NOMO-1 (cell line): ENCODE data around the gene PPP1R1B.
A peak's percentile ranks its signal among the peaks of the same experiment; 100 is the strongest.

Source experiments
- DNase-seq, 2 experiments: peaks; one replicate each; lab custom pipeline; 2025; ENCODE audit not compliant: unreplicated experiment in 2 of 2; lab: John Stamatoyannopoulos, UW

Gene PPP1R1B

DNA sequence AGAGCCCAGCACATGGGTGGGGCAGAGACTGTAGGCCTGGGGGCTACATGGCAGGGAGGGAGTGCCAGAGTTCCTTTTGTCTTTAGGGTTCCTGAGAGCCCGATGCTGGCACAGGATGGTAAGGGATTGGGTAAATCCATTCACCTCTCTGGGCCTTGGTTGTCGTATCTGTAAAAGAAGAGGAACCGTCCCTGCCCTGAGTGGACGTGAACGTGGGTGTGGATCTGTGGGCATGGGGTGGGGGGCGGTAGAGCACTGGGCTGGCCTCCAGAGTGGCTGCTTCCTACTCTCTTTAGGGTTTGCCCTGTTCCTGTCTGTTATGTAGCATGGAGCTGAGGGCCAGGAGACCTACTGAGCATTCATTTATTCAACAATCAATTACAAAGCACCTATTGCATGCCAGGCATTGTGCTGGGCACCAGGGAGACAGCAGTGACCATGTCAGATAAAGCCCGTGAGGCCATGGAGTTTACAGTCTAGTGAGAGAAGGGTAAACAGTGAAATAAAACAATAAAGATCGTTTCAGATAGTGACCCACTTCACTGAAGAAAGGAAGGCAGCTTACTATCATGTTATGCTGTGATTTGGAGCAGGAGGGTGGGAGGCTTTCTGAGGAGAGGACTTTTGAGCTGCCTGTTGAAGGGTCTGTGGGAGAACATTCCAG lies 25.3 kb downstream of the PPP1R1B start:
- DNase-seq = no peak

GRCh38 chr17:39652587-39653315 lies 26.0 kb downstream of the PPP1R1B start:
- no peak for DNase-seq

DNA sequence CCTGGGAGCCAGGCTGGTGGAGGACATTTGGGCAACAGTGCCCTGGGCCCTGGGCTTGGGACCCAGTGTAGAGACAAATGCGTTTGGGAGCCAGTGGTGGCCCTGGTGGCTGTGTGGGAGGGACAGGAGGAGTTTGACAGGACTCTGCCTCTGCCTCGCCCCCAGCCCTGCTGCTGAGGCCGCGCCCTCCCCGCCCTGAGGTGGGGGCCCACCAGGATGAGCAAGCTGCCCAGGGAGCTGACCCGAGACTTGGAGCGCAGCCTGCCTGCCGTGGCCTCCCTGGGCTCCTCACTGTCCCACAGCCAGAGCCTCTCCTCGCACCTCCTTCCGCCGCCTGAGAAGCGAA lies 26.5 kb downstream of the PPP1R1B start:
- no peak for DNase-seq

DNA sequence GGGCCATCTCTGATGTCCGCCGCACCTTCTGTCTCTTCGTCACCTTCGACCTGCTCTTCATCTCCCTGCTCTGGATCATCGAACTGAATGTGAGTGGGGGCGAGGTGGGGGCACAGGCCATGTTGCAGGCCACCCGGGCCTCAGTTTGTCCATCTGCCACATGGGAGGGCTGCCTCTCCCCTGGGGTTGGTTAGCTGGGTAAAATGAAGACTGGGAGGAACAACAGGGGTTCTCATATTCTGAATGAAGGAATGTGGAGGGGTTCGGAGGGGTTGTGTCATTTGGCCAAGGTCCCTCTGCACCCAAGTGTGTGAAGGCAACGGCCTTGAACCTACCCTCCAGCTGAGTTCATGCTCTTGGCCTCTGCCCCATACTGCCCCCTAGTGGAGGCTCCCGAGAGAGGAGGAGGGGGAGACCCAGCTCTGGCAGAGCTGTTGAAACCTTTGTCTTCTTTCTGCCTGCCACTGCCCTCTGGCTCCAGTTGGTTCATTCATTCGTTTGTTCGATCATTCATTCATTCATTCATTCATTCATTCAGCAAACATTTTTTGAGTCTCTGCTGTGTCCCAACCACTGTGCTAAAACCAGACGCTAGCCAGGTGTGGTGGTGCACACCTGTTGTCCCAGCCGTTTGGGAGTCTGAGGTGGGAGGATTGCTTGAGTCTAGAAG lies 27.0 kb downstream of the PPP1R1B start:
- DNase-seq = peak; percentile 39 to 49

- DNase-seq = no peak
These were observed 28.4 kb downstream of the PPP1R1B start for GRCh38 chr17:39655105-39655504.

GRCh38 chr17:39658346-39658745 lies 31.6 kb downstream of the PPP1R1B start:
- no peak for DNase-seq

DNA sequence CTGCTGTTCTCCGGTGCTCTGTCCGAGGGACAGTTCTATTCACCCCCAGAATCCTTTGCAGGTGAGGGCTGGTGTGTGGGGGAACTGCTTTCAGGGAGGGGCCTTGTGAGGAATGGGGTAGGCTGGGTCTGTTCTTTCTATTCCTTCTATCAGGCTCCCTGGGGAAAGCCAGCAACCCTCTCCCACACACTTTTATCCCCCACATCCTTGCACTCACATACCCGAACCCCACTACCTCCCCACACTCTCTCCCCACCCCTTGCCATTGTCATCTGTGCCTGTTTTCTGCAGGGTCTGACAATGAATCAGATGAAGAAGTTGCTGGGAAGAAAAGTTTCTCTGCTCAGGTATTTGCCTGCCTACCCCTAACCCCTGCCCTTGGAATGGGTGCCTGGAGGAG lies 32.0 kb downstream of the PPP1R1B start:
- DNase-seq = no peak

DNA sequence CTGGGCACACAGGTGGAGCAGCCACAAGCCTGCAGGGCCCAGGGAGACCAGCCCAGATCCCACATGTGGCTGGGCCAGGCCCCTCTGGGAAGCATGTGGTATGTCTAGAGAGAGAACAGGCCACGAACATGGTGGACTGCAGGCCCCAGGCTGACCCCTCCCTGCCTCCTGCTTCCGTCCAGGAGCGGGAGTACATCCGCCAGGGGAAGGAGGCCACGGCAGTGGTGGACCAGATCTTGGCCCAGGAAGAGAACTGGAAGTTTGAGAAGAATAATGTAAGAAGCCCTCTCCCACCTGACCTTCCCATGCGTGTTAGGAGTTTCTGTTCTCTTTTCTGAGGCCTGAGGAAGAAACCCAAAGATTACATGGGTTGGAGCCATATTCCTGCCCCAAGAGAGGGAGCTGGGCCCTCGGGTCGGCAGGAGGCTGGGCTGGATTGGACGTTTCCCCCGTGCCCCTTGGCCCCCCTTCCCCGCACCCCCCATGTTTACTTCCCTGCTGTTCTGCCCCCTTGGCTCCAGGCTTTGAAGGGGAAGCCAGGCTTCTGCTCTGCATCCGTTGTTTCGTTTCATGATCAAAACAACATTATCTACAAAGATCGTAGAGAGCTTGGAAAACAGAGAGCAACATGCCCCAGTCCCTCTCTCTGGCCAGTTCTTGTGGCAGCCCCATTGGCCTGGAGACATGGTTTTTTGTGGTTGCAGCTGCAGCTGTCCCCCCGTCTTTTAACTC lies 32.7 kb downstream of the PPP1R1B start:
- peak in 1 of 2 experiments; percentile 45 for DNase-seq

- DNase-seq = no peak
These were observed 33.2 kb downstream of the PPP1R1B start for GRCh38 chr17:39660011-39660360.

DNA sequence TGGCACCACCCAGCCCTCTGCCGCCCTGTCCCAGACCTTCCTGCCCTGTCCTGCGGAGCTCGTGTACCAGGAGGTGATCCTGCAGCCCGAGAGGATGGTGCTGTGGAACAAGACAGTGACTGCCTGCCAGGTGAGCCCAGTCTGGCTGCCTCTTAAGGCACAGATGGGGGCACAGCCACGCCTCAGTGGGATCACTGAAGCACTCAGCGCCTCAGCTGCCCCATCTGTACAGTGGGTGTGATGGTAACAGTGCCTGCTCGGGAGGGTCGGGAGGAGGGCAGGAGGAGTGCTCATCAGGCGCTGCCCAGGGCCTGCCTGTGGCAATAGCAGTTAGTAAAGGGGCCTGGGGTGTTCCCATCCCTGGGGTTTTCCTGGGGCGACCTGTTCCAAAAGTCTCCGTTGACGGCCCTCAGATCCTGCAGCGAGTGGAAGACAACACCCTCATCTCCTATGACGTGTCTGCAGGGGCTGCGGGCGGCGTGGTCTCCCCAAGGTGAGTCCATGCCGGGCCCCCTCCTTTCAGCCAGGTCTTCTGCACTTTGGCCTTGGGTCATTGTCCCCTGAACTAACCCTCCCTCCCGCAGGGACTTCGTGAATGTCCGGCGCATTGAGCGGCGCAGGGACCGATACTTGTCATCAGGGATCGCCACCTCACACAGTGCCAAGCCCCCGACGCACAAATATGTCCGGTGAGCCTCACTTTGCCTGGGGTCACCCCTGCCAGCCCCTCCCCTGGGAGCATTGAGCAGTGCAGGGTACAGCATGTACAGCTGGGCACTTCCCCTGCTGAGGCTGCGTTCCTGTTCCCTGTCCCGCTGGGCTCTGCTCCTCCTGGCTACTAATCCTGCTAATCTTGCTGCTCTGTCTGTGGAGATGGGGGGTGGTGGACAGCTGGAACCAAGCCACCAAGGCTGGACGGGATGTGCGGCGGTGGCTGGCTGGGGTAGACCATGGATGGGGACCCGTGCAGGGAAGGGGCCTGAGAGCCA lies 33.9 kb downstream of the PPP1R1B start:
- DNase-seq = no peak

DNA sequence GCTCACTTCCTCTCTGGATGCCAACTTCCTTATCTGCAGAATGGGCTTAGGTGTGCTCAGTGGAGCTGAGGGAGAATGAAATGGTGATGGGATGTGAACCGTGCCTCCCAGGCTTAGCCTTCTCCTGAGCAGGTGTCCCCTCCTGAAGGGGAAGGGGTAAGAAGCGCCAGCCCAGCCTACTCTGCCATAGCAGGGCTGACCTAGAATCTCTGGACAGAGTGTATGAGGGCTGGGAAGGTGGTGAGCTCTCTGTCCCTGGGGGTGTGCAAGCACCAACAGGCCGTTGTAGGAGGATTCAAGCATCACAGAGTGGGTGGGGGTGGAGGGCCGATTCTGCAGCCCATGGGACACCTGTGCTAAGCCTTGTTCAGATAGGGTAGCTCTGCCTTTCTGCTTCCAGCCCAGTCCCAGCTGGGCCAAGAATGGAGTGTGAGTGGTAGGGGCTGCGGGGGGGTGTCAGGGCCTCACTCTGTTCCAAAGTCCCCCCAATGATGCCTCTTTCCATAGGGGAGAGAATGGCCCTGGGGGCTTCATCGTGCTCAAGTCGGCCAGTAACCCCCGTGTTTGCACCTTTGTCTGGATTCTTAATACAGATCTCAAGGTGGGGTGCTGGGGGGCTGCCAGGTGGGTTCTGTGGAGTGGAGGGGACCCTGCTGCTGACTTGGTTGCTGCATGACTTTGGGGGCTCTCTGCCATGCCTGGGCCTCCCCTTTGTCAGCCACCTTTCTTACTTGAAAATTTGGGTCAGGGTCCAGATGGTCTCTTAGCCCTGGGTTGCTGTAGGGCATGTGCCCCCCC lies 35.2 kb downstream of the PPP1R1B start:
- DNase-seq = no peak

- DNase-seq = no peak
These were observed 36.0 kb downstream of the PPP1R1B start for GRCh38 chr17:39662551-39663339.

DNA sequence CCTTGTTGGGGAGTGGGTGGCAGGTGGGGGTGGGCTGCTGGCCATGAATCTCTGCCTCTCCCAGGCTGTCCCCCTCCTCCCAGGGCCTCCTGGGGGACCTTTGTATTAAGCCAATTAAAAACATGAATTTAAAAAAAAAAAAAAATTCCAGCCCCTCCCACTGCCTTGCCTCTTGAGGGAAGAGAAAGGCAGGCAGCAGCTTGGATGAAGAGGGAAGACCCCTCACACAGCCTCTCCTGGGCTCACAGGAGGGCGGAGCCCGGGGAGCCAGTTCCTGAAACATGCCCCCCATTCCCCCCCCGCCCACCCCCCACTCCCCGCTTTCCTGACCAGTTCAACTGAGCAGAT lies 36.6 kb downstream of the PPP1R1B start:
- no peak for DNase-seq

- no peak for DNase-seq
These were observed 37.2 kb downstream of the PPP1R1B start for GRCh38 chr17:39663688-39664580.

- DNase-seq = no peak
These were observed 38.1 kb downstream of the PPP1R1B start, which contains the start of gene TCAP for GRCh38 chr17:39664581-39665561. TSS of gene TCAP (plus strand) at chr17:39665349. CDS start at chr17:39665360, 11 bp downstream.

- no peak for DNase-seq
These were observed 39.0 kb downstream of the PPP1R1B start for GRCh38 chr17:39665642-39666224.
